Measurements from ENCODE around the gene SEC22A. TPM values are rescaled to one million over a fixed set of nuclear protein-coding genes. Genes with fewer than 3 reads are reported as not detected.

Gene SEC22A
- total RNA-seq, 1 donor = 41.9 TPM

- no peak overlapping the region for H3K4me3 ChIP-seq (ENCODE audit: low read depth, low read length)
- no peak for TF ChIP-seq CTCF (IDR thresholded peaks at IDR 0.05; ENCODE audit: insufficient read depth, low read depth, low read length)
- DNase-seq (ENCODE audit: low read depth) = no peak
These were observed 118.0 kb downstream of the SEC22A start for GRCh38 chr3:123319760-123320159.

DNA sequence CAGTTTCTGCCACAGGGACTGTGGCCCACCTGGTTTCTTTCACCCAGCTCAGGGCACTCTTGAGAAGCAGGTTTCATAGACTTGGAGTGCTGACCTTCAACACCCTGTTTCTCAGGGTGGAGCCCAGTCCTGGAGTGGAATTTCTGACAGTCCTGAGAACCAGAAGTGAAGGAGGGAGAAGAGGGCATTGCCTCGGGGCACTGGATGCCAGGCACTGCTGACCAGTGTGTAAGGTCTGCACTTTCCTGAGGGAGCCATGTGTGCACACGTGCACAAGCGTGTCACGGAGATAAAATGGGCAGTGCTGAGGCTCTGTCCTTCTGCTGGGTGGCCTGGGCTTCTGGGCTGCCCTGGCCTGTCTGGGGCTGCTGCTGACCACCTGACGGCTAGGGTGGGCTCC lies 118.5 kb downstream of the SEC22A start:
- no peak for DNase-seq (ENCODE audit: low read depth)
- H3K4me3 ChIP-seq (ENCODE audit: low read depth, low read length) = no peak overlapping the region
- TF ChIP-seq CTCF (IDR thresholded peaks at IDR 0.05; ENCODE audit: insufficient read depth, low read depth, low read length) = no peak

- H3K4me3 ChIP-seq (ENCODE audit: low read depth, low read length) = no peak overlapping the region
- TF ChIP-seq CTCF (IDR thresholded peaks at IDR 0.05; ENCODE audit: insufficient read depth, low read depth, low read length) = no peak
- no peak for DNase-seq (ENCODE audit: low read depth)
These were observed 120.1 kb downstream of the SEC22A start for GRCh38 chr3:123321806-123322205.

- no peak for TF ChIP-seq CTCF (IDR thresholded peaks at IDR 0.05; ENCODE audit: insufficient read depth, low read depth, low read length)
- DNase-seq (ENCODE audit: low read depth) = no peak
- H3K4me3 ChIP-seq (ENCODE audit: low read depth, low read length) = no peak overlapping the region
These were observed 121.1 kb downstream of the SEC22A start for GRCh38 chr3:123322866-123323265.

Other genes starting within 250 kb of the SEC22A start
- gene SEMA5B, start 174.2 kb upstream of the SEC22A start, total RNA-seq = not detected in 2 replicates
- gene PDIA5, start 134.9 kb upstream of the SEC22A start, total RNA-seq = 42.2 and 43.6 TPM in 2 replicates
- 0.32 and 0.43 TPM in 2 replicates for gene ADCY5, start 247.1 kb downstream of the SEC22A start, total RNA-seq